ENCODE data around the gene PRKCE.
"Not testable (repeated sequence)": the region's sequence is repeated elsewhere in the genome, so short reads cannot be mapped to it uniquely, and the experiment has no call there.

PRKCE gene

GRCh38 chr2:45874344-45874743, 222.9 kb downstream of the PRKCE start:
- no peak for TF ChIP-seq ZNF274 (IDR thresholded peaks at IDR 0.05; ENCODE audit: low read depth, low read length)
- no peak overlapping the region for H3K4me3 ChIP-seq (ENCODE audit: low read length)

GRCh38 chr2:45876611-45877010, 225.1 kb downstream of the PRKCE start:
- no peak for TF ChIP-seq ZNF274 (IDR thresholded peaks at IDR 0.05; ENCODE audit: low read depth, low read length)

GRCh38 chr2:45879406-45879805, 227.9 kb downstream of the PRKCE start:
- no peak for TF ChIP-seq ZNF274 (IDR thresholded peaks at IDR 0.05; ENCODE audit: low read depth, low read length)
- H3K4me3 ChIP-seq (ENCODE audit: low read length) = no peak overlapping the region

More at GRCh38 chr2:45876611-45877010, 225.1 kb downstream of the PRKCE start:
- no peak overlapping the region for H3K4me3 ChIP-seq (ENCODE audit: low read length)

GRCh38 chr2:45879936-45880335, 228.5 kb downstream of the PRKCE start:
- no peak overlapping the region for H3K4me3 ChIP-seq (ENCODE audit: low read length)
- TF ChIP-seq ZNF274 (IDR thresholded peaks at IDR 0.05; ENCODE audit: low read depth, low read length) = no peak

- no peak for TF ChIP-seq ZNF274 (IDR thresholded peaks at IDR 0.05; ENCODE audit: low read depth, low read length)
- no peak overlapping the region for H3K4me3 ChIP-seq (ENCODE audit: low read length)
Observed at GRCh38 chr2:45881970-45882581, 230.6 kb downstream of the PRKCE start.

GRCh38 chr2:45882707-45883602, 231.5 kb downstream of the PRKCE start:
- TF ChIP-seq ZNF274 (IDR thresholded peaks at IDR 0.05; ENCODE audit: low read depth, low read length) = no peak
- H3K4me3 ChIP-seq (ENCODE audit: low read length) = no peak overlapping the region

GRCh38 chr2:45883603-45884000, 232.1 kb downstream of the PRKCE start:
- TF ChIP-seq ZNF274 (IDR thresholded peaks at IDR 0.05; ENCODE audit: low read depth, low read length) = no peak
- no peak overlapping the region for H3K4me3 ChIP-seq (ENCODE audit: low read length)

- no peak for TF ChIP-seq ZNF274 (IDR thresholded peaks at IDR 0.05; ENCODE audit: low read depth, low read length)
- H3K4me3 ChIP-seq (ENCODE audit: low read length) = no peak overlapping the region
Observed at GRCh38 chr2:45884126-45884525, 232.7 kb downstream of the PRKCE start.

- no peak overlapping the region for H3K4me3 ChIP-seq (ENCODE audit: low read length)
- no peak for TF ChIP-seq ZNF274 (IDR thresholded peaks at IDR 0.05; ENCODE audit: low read depth, low read length)
Observed at GRCh38 chr2:45885171-45885621, 233.7 kb downstream of the PRKCE start.

GRCh38 chr2:45886171-45886663, 234.7 kb downstream of the PRKCE start:
- H3K4me3 ChIP-seq (ENCODE audit: low read length) = no peak overlapping the region
- no peak for TF ChIP-seq ZNF274 (IDR thresholded peaks at IDR 0.05; ENCODE audit: low read depth, low read length)

- no peak for TF ChIP-seq ZNF274 (IDR thresholded peaks at IDR 0.05; ENCODE audit: low read depth, low read length)
- H3K4me3 ChIP-seq (ENCODE audit: low read length) = no peak overlapping the region
Observed at GRCh38 chr2:45888167-45888566, 236.7 kb downstream of the PRKCE start.

- H3K4me3 ChIP-seq (ENCODE audit: low read length) = no peak overlapping the region
- TF ChIP-seq ZNF274 (IDR thresholded peaks at IDR 0.05; ENCODE audit: low read depth, low read length) = no peak
Observed at GRCh38 chr2:45888641-45889040, 237.2 kb downstream of the PRKCE start.

GRCh38 chr2:45889053-45889452, 237.6 kb downstream of the PRKCE start:
- no peak for TF ChIP-seq ZNF274 (IDR thresholded peaks at IDR 0.05; ENCODE audit: low read depth, low read length)
- no peak overlapping the region for H3K4me3 ChIP-seq (ENCODE audit: low read length)

GRCh38 chr2:45889620-45890370, 238.3 kb downstream of the PRKCE start:
- no peak for TF ChIP-seq ZNF274 (IDR thresholded peaks at IDR 0.05; ENCODE audit: low read depth, low read length)
- peak overlapping the region; percentile 25; the same call in 1 of the 2 replicates for H3K4me3 ChIP-seq (ENCODE audit: low read length)

GRCh38 chr2:45890371-45890646, 238.8 kb downstream of the PRKCE start:
- H3K4me3 ChIP-seq (ENCODE audit: low read length) = not testable (repeated sequence)

Measured in GM08714 (cell line).